Mucosa of rectum (tissue), 2 donors: ENCODE measurements around the gene CCDC71.

Experiments
- H3K27ac ChIP-seq, 2 donors: one replicate each; pipeline ENCODE4 v1.7.0; 2013; ENCODE audit warnings: inconsistent platforms in 2 of 2, low read depth in 2 of 2, low read length in 2 of 2
- H3K27me3 ChIP-seq, 2 donors: one replicate each; pipeline ENCODE4 v1.7.0; 2013; ENCODE audit warnings: low read length in 2 of 2; ENCODE audit not compliant: control insufficient read depth in 2 of 2, insufficient read depth in 2 of 2
- H3K36me3 ChIP-seq, 2 donors: one replicate each; pipeline ENCODE4 v1.7.0; 2013; ENCODE audit warnings: low read length in 2 of 2; ENCODE audit not compliant: control insufficient read depth in 2 of 2, insufficient read depth in 2 of 2
- H3K4me1 ChIP-seq, 2 donors: one replicate each; pipeline ENCODE4 v1.7.0; 2013; ENCODE audit warnings: low read length in 2 of 2, mild to moderate bottlenecking in 1 of 2; ENCODE audit not compliant: control insufficient read depth in 2 of 2, insufficient read depth in 2 of 2
- H3K4me3 ChIP-seq, 2 donors: one replicate each; pipeline ENCODE4 v1.7.0; 2013; ENCODE audit warnings: low read length in 2 of 2
- H3K9ac ChIP-seq, 2 donors: one replicate each; pipeline ENCODE4 v1.7.0; 2013; ENCODE audit warnings: low read length in 2 of 2, low read depth in 1 of 2, mild to moderate bottlenecking in 1 of 2
- H3K9me3 ChIP-seq, 2 donors: one replicate each; pipeline ENCODE4 v1.7.0; 2013; ENCODE audit warnings: low read length in 2 of 2; ENCODE audit not compliant: control insufficient read depth in 2 of 2
- donor health status: healthy.
- donor health status: Normal muscosa, but diverticular disease.

CCDC71 gene

GRCh38 chr3:49132437-49133225 is 33.5 kb downstream of the CCDC71 start, which contains the start of gene LAMB2:
Gene LAMB2, minus strand, starts transcription at chr3:49133050. Its CDS starts 183 bp downstream, at chr3:49132867.
- Histone ChIP-seq H3K36me3 (peaks cover 3 to 8% of the 10 kb centered on the region in 2 donors), H3K4me3 (peak within 1 kb of the TSS; percentile 79 to 81), H3K27me3 (no peaks in the 10 kb centered on the region), H3K9ac (peak within 1 kb of the TSS; percentile 66 to 76), H3K9me3 (no peaks in the 10 kb centered on the region), H3K27ac (peak within 1 kb of the TSS; percentile 71 to 76), H3K4me1 (peaks cover 17 to 18% of the 10 kb centered on the region in 2 donors)

GRCh38 chr3:49132073-49132436 is 34.1 kb downstream of the CCDC71 start:
- H3K36me3 ChIP-seq: peaks cover 3 to 8% of the 10 kb centered on the region in 2 donors
- H3K9ac ChIP-seq: peak overlapping the region; percentile 66 to 76
- peaks cover 17 to 18% of the 10 kb centered on the region in 2 donors for H3K4me1 ChIP-seq
- H3K9me3 ChIP-seq: no peaks in the 10 kb centered on the region
- no peaks in the 10 kb centered on the region for H3K27me3 ChIP-seq
- H3K27ac ChIP-seq: peak overlapping the region; percentile 71 to 76
- H3K4me3 ChIP-seq: peak overlapping the region; percentile 79 to 81

- H3K27ac ChIP-seq: no peak overlapping the region
- peaks cover 3 to 8% of the 10 kb centered on the region in 2 donors for H3K36me3 ChIP-seq
- H3K27me3 ChIP-seq: no peaks in the 10 kb centered on the region
- H3K9ac ChIP-seq: peak overlapping the region in 1 of 2 donors; percentile 66
- H3K4me1 ChIP-seq: peaks cover 17 to 18% of the 10 kb centered on the region in 2 donors
- peak overlapping the region; percentile 79 to 81 for H3K4me3 ChIP-seq
- H3K9me3 ChIP-seq: no peaks in the 10 kb centered on the region
These were observed 34.6 kb downstream of the CCDC71 start for GRCh38 chr3:49131576-49131975.

- Histone ChIP-seq H3K27ac (no peak overlapping the region), H3K4me1 (peaks cover 17 to 18% of the 10 kb centered on the region in 2 donors), H3K4me3 (no peak overlapping the region), H3K9ac (no peak overlapping the region), H3K36me3 (peaks cover 5 to 8% of the 10 kb centered on the region in 2 donors), H3K27me3 (no peaks in the 10 kb centered on the region), H3K9me3 (no peaks in the 10 kb centered on the region)
These were observed 35.1 kb downstream of the CCDC71 start for GRCh38 chr3:49131040-49131439.

GRCh38 chr3:49124991-49125670 is 41.0 kb downstream of the CCDC71 start:
- H3K4me1 ChIP-seq: peaks cover under 1 to 1% of the 10 kb centered on the region in 2 donors
- H3K36me3 ChIP-seq: peaks cover 12 to 34% of the 10 kb centered on the region in 2 donors
- H3K4me3 ChIP-seq: no peak overlapping the region
- H3K9me3 ChIP-seq: no peaks in the 10 kb centered on the region
- H3K27ac ChIP-seq: no peak overlapping the region
- H3K9ac ChIP-seq: no peak overlapping the region
- no peaks in the 10 kb centered on the region for H3K27me3 ChIP-seq

GRCh38 chr3:49124203-49124602 is 41.9 kb downstream of the CCDC71 start:
- Histone ChIP-seq H3K27me3 (no peaks in the 10 kb centered on the region), H3K4me1 (peaks cover 9% of the 10 kb centered on the region in 2 donors), H3K9me3 (no peaks in the 10 kb centered on the region), H3K27ac (no peak overlapping the region), H3K9ac (no peak overlapping the region), H3K4me3 (no peak overlapping the region), H3K36me3 (peaks cover 12 to 30% of the 10 kb centered on the region in 2 donors)

- Histone ChIP-seq H3K9ac (no peak overlapping the region), H3K36me3 (peaks cover 15 to 29% of the 10 kb centered on the region in 2 donors), H3K4me1 (peaks cover 9 to 10% of the 10 kb centered on the region in 2 donors), H3K27me3 (no peaks in the 10 kb centered on the region), H3K9me3 (no peaks in the 10 kb centered on the region), H3K4me3 (no peak overlapping the region), H3K27ac (no peak overlapping the region)
These were observed 42.4 kb downstream of the CCDC71 start for GRCh38 chr3:49123687-49124086.

GRCh38 chr3:49122886-49123545 is 43.1 kb downstream of the CCDC71 start:
- H3K36me3 ChIP-seq: peaks cover 14 to 32% of the 10 kb centered on the region in 2 donors

GRCh38 chr3:49122451-49122850 is 43.7 kb downstream of the CCDC71 start:
- no peak overlapping the region for H3K4me3 ChIP-seq
- no peak overlapping the region for H3K27ac ChIP-seq
- H3K27me3 ChIP-seq: no peaks in the 10 kb centered on the region
- no peaks in the 10 kb centered on the region for H3K9me3 ChIP-seq
- H3K9ac ChIP-seq: no peak overlapping the region
- H3K4me1 ChIP-seq: peaks cover 9 to 10% of the 10 kb centered on the region in 2 donors
- H3K36me3 ChIP-seq: peaks cover 19 to 38% of the 10 kb centered on the region in 2 donors

More at GRCh38 chr3:49122886-49123545, 43.1 kb downstream of the CCDC71 start:
- H3K27me3 ChIP-seq: no peaks in the 10 kb centered on the region
- no peaks in the 10 kb centered on the region for H3K9me3 ChIP-seq
- H3K27ac ChIP-seq: no peak overlapping the region
- no peak overlapping the region for H3K9ac ChIP-seq
- H3K4me3 ChIP-seq: no peak overlapping the region
- peaks cover 9 to 10% of the 10 kb centered on the region in 2 donors for H3K4me1 ChIP-seq
